ENCODE measurements around the gene C1orf21.

The C1orf21 gene

DNA sequence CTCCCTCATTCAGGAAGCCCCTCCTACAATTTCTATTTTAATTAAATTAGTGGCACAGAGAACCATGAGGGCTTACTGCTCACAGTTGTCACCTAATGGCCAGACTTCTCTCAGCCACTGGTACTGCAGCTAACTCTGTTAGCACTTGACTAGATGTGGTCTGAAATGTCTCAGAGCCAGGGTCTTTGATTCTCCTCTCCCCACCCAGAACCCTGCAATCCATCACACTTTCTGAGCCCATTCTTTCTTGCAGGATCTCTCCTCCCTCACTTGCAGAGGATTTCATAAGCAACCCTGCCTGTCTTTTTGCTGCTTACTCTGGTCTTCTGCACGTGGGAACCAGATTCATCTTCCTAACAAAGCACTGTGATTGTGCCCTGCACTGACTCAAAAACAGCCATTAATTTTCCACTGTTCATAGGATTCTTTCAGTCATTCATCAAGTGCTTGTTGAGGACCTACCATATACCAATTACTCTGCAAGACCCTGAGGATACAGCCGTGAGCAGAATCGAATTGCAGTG is 259.4 kb downstream of the C1orf21 start:
- Histone ChIP-seq H3K4me2 (ENCODE audit: low read depth, low read length, poor library complexity, severe bottlenecking) (no peak overlapping the region), H3K79me2 (ENCODE audit: insufficient read depth, low read length) (no peaks in the 10 kb centered on the region), H3K9ac (ENCODE audit: low read depth, low read length, poor library complexity, severe bottlenecking) (no peak overlapping the region), H3K27me3 (ENCODE audit: insufficient read depth, low read length, poor library complexity, severe bottlenecking) (no peaks in the 10 kb centered on the region), H2AFZ (ENCODE audit: low read length) (no peak overlapping the region), H3F3A (ENCODE audit: low read depth) (no peaks in the 10 kb centered on the region), H3K9me3 (ENCODE audit: insufficient read depth, low read depth, low read length) (no peaks in the 10 kb centered on the region), H3K4me3 (ENCODE audit: low read length, poor library complexity, severe bottlenecking) (no peak overlapping the region), H4K20me1 (ENCODE audit: insufficient read depth, low read length, poor library complexity, severe bottlenecking) (no peaks in the 10 kb centered on the region), H3K36me3 (ENCODE audit: insufficient read depth, low read length) (no peaks in the 10 kb centered on the region), H3K9me2 (replicated peaks; ENCODE audit: low read depth, low read length) (no peaks in the 10 kb centered on the region), H3K4me1 (ENCODE audit: insufficient read depth, low read length, poor library complexity, severe bottlenecking) (no peaks in the 10 kb centered on the region)
- TF ChIP-seq, protein P1, sequence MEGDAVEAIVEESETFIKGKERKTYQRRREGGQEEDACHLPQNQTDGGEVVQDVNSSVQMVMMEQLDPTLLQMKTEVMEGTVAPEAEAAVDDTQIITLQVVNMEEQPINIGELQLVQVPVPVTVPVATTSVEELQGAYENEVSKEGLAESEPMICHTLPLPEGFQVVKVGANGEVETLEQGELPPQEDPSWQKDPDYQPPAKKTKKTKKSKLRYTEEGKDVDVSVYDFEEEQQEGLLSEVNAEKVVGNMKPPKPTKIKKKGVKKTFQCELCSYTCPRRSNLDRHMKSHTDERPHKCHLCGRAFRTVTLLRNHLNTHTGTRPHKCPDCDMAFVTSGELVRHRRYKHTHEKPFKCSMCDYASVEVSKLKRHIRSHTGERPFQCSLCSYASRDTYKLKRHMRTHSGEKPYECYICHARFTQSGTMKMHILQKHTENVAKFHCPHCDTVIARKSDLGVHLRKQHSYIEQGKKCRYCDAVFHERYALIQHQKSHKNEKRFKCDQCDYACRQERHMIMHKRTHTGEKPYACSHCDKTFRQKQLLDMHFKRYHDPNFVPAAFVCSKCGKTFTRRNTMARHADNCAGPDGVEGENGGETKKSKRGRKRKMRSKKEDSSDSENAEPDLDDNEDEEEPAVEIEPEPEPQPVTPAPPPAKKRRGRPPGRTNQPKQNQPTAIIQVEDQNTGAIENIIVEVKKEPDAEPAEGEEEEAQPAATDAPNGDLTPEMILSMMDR (conservative IDR thresholded peaks at IDR 0.05; ENCODE audit: low read length): no peak
- TF ChIP-seq EZH2phosphoT487 (IDR thresholded peaks at IDR 0.05; ENCODE audit: borderline replicate concordance): no peak

DNA sequence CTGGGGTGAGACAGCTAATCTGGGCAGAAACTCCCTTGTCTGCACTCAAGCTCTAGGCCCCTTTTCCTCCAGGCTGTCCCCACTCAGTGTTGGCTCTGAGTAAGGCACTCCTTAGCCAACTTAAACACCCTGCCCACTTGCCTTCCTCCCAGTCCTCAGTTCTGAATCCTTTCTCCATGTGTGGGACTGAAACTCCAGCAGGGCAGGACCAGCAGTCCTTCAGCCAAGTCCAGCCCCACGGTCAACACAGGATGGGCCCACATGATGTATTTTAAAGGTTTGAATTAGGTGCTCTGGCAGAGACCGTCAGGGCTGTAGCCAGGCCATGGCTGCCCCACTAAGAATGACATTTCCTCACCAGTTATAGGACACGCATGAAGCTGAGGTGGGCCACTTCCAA is 260.0 kb downstream of the C1orf21 start:
- no peak for TF ChIP-seq EZH2phosphoT487 (IDR thresholded peaks at IDR 0.05; ENCODE audit: borderline replicate concordance)
- no peak overlapping the region for H2AFZ ChIP-seq (ENCODE audit: low read length)

DNA sequence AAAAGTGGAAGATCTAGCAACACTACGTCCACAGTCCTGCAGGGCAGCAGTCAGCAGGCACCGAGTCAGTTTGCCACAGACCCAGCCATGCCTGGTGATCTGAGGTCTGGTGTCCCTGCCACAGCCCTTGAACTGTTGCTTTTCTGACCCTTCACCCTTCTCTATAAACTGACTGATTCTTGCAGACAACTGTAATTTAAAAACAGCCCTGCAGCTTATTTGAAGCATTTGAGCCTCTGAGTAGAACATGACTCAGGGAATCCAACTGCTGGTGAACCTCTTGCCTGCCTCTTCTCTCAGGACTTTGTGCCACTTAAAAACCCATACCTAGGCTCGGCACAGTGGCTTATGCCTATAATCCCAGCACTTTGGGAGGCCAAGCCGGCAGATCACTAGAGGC is 260.6 kb downstream of the C1orf21 start:
- H4K20me1 ChIP-seq (ENCODE audit: insufficient read depth, low read length, poor library complexity, severe bottlenecking): no peaks in the 10 kb centered on the region
- H3K9ac ChIP-seq (ENCODE audit: low read depth, low read length, poor library complexity, severe bottlenecking): no peak overlapping the region
- H2AFZ ChIP-seq (ENCODE audit: low read length): no peak overlapping the region
- no peaks in the 10 kb centered on the region for H3K4me1 ChIP-seq (ENCODE audit: insufficient read depth, low read length, poor library complexity, severe bottlenecking)
- no peak overlapping the region for H3K4me3 ChIP-seq (ENCODE audit: low read length, poor library complexity, severe bottlenecking)
- no peaks in the 10 kb centered on the region for H3K36me3 ChIP-seq (ENCODE audit: insufficient read depth, low read length)
- no peaks in the 10 kb centered on the region for H3F3A ChIP-seq (ENCODE audit: low read depth)
- no peaks in the 10 kb centered on the region for H3K9me3 ChIP-seq (ENCODE audit: insufficient read depth, low read depth, low read length)
- H3K9me2 ChIP-seq (replicated peaks; ENCODE audit: low read depth, low read length): no peaks in the 10 kb centered on the region
- H3K4me2 ChIP-seq (ENCODE audit: low read depth, low read length, poor library complexity, severe bottlenecking): no peak overlapping the region
- TF ChIP-seq, protein P1 (conservative IDR thresholded peaks at IDR 0.05; ENCODE audit: low read length): no peak
- TF ChIP-seq EZH2phosphoT487 (IDR thresholded peaks at IDR 0.05; ENCODE audit: borderline replicate concordance): no peak
- no peaks in the 10 kb centered on the region for H3K27me3 ChIP-seq (ENCODE audit: insufficient read depth, low read length, poor library complexity, severe bottlenecking)
- no peaks in the 10 kb centered on the region for H3K79me2 ChIP-seq (ENCODE audit: insufficient read depth, low read length)

More for the DNA sequence above, 260.0 kb downstream of the C1orf21 start:
- Histone ChIP-seq H3K9me3 (ENCODE audit: insufficient read depth, low read depth, low read length) (no peaks in the 10 kb centered on the region), H3K36me3 (ENCODE audit: insufficient read depth, low read length) (no peaks in the 10 kb centered on the region), H3K9ac (ENCODE audit: low read depth, low read length, poor library complexity, severe bottlenecking) (no peak overlapping the region), H3F3A (ENCODE audit: low read depth) (no peaks in the 10 kb centered on the region), H3K4me1 (ENCODE audit: insufficient read depth, low read length, poor library complexity, severe bottlenecking) (no peaks in the 10 kb centered on the region), H4K20me1 (ENCODE audit: insufficient read depth, low read length, poor library complexity, severe bottlenecking) (no peaks in the 10 kb centered on the region), H3K4me2 (ENCODE audit: low read depth, low read length, poor library complexity, severe bottlenecking) (no peak overlapping the region), H3K4me3 (ENCODE audit: low read length, poor library complexity, severe bottlenecking) (no peak overlapping the region), H3K79me2 (ENCODE audit: insufficient read depth, low read length) (no peaks in the 10 kb centered on the region), H3K9me2 (replicated peaks; ENCODE audit: low read depth, low read length) (no peaks in the 10 kb centered on the region), H3K27me3 (ENCODE audit: insufficient read depth, low read length, poor library complexity, severe bottlenecking) (no peaks in the 10 kb centered on the region)

DNA sequence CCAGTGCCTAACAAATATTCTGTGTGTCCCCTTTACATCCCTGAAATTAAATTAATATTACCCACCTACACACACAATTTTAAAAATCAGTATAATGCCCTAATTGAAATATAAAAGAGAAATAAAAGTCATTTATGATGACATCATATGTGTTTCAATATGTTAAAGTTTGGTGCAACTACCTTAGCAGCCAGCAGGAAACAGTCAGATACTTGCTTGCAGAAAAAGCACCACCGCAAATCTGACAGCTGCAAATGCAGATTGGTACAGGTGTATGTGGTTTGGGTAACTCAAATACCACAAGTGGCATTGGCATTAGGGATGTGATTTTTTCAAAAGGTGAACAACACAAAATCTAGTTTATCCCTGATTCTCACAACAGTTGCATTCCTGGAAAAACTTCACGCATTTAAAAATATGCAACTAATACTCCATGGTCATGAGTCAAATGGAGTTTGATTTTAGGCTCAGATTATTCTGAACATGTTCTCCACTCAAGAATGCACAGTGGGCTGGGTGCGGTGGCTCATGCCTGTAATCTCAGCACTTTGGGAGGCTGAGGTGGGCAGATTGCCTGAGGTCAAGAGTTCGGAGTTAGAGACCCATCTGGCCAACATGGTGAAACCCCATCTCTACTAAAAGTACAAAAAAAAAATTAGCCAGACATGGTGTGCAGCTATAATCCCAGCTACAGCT is 261.5 kb downstream of the C1orf21 start:
- TF ChIP-seq, protein P1 (conservative IDR thresholded peaks at IDR 0.05; ENCODE audit: low read length): no peak
- no peak for TF ChIP-seq EZH2phosphoT487 (IDR thresholded peaks at IDR 0.05; ENCODE audit: borderline replicate concordance)
- no peaks in the 10 kb centered on the region for H3K9me2 ChIP-seq (replicated peaks; ENCODE audit: low read depth, low read length)

More for the DNA sequence above, 261.5 kb downstream of the C1orf21 start:
- Histone ChIP-seq H3K4me3 (ENCODE audit: low read length, poor library complexity, severe bottlenecking) (no peak overlapping the region), H3K9ac (ENCODE audit: low read depth, low read length, poor library complexity, severe bottlenecking) (no peak overlapping the region), H3F3A (ENCODE audit: low read depth) (no peaks in the 10 kb centered on the region), H3K4me1 (ENCODE audit: insufficient read depth, low read length, poor library complexity, severe bottlenecking) (no peaks in the 10 kb centered on the region), H3K79me2 (ENCODE audit: insufficient read depth, low read length) (no peaks in the 10 kb centered on the region), H4K20me1 (ENCODE audit: insufficient read depth, low read length, poor library complexity, severe bottlenecking) (no peaks in the 10 kb centered on the region), H3K9me3 (ENCODE audit: insufficient read depth, low read depth, low read length) (no peaks in the 10 kb centered on the region), H3K4me2 (ENCODE audit: low read depth, low read length, poor library complexity, severe bottlenecking) (no peak overlapping the region), H2AFZ (ENCODE audit: low read length) (no peak overlapping the region), H3K27me3 (ENCODE audit: insufficient read depth, low read length, poor library complexity, severe bottlenecking) (no peaks in the 10 kb centered on the region), H3K36me3 (ENCODE audit: insufficient read depth, low read length) (no peaks in the 10 kb centered on the region)
